ENCODE measurements around the gene PRAMEF17. TPM values are rescaled to one million over a fixed set of nuclear protein-coding genes. Genes with fewer than 3 reads are reported as not detected.
"Not testable (repeated sequence)": the region's sequence is repeated elsewhere in the genome, so short reads cannot be mapped to it uniquely, and the experiment has no call there.

Gene PRAMEF17
- total RNA-seq, 1 donor from 2014 or later = not detected

GRCh38 chr1:13435458-13435857 lies 46.0 kb downstream of the PRAMEF17 start:
- Mint-ChIP-seq H3K4me3 (ENCODE audit: unreplicated experiment) (no peak overlapping the region), H3K27ac (ENCODE audit: unreplicated experiment) (no peak overlapping the region), H3K36me3 (ENCODE audit: unreplicated experiment) (no peaks in the 10 kb centered on the region), H3K27me3 (ENCODE audit: unreplicated experiment) (no peaks in the 10 kb centered on the region), H3K4me1 (ENCODE audit: unreplicated experiment) (no peaks in the 10 kb centered on the region), H3K9me3 (ENCODE audit: unreplicated experiment) (peaks cover 30% of the 10 kb centered on the region)
- DNase-seq (ENCODE audit: extremely low spot score, unreplicated experiment) = no peak
- no peak for TF ChIP-seq CTCF (IDR thresholded peaks at IDR 0.05)

GRCh38 chr1:13439104-13439783 lies 49.8 kb downstream of the PRAMEF17 start:
- H3K4me3 Mint-ChIP-seq (ENCODE audit: unreplicated experiment); H3K4me1 Mint-ChIP-seq (ENCODE audit: unreplicated experiment); H3K36me3 Mint-ChIP-seq (ENCODE audit: unreplicated experiment); DNase-seq (ENCODE audit: extremely low spot score, unreplicated experiment); H3K27me3 Mint-ChIP-seq (ENCODE audit: unreplicated experiment); H3K27ac Mint-ChIP-seq (ENCODE audit: unreplicated experiment): not testable (repeated sequence)
- H3K9me3 Mint-ChIP-seq (ENCODE audit: unreplicated experiment) = peaks cover 27% of the 10 kb centered on the region

Other genes with a start within 250 kb of the PRAMEF17 start
- not detected in 2 replicates for gene PRAMEF26, start 233.6 kb upstream of the PRAMEF17 start, total RNA-seq
- gene HNRNPCL4, start 224.0 kb upstream of the PRAMEF17 start, total RNA-seq = not detected in 2 replicates
- gene PRAMEF9, start 217.8 kb upstream of the PRAMEF17 start, total RNA-seq = not detected in 2 replicates
- not detected in 2 replicates for gene PRAMEF13, start 188.2 kb upstream of the PRAMEF17 start, total RNA-seq
- not detected in 2 replicates for gene PRAMEF18, start 163.5 kb upstream of the PRAMEF17 start, total RNA-seq
- not detected in 2 replicates for gene PRAMEF5, start 135.4 kb upstream of the PRAMEF17 start, total RNA-seq
- not detected in 2 replicates for gene PRAMEF8, start 104.5 kb upstream of the PRAMEF17 start, total RNA-seq
- gene PRAMEF33, start 86.1 kb upstream of the PRAMEF17 start, total RNA-seq = not detected in 2 replicates
- not detected in 2 replicates for gene PRAMEF15, start 74.1 kb upstream of the PRAMEF17 start, total RNA-seq
- gene PRAMEF14, start 42.5 kb upstream of the PRAMEF17 start, total RNA-seq = not detected in 2 replicates
- gene PRAMEF19, start 17.7 kb upstream of the PRAMEF17 start, total RNA-seq = not detected in 2 replicates
- gene PRAMEF20, start 20.8 kb downstream of the PRAMEF17 start, total RNA-seq = not detected in 2 replicates
- not detected in 2 replicates for gene LRRC38, start 124.4 kb downstream of the PRAMEF17 start, total RNA-seq
- gene PDPN, start 194.2 kb downstream of the PRAMEF17 start, total RNA-seq = not detected in 2 replicates

Measured in osteocyte (in vitro differentiated cells).